GM18498 (cell line): ENCODE results near the gene COL6A1.
"Not testable (repeated sequence)": the region's sequence is repeated elsewhere in the genome, so short reads cannot be mapped to it uniquely, and the experiment has no call there.

ENCODE experiments used
- ATAC-seq: cut with Tn5 transposase; IDR thresholded peaks from one replicate; pipeline ENCODE4 v1.9.1; 2021; ENCODE audit warnings: mild to moderate bottlenecking, moderate library complexity; ENCODE audit not compliant: unreplicated experiment

COL6A1 gene

DNA sequence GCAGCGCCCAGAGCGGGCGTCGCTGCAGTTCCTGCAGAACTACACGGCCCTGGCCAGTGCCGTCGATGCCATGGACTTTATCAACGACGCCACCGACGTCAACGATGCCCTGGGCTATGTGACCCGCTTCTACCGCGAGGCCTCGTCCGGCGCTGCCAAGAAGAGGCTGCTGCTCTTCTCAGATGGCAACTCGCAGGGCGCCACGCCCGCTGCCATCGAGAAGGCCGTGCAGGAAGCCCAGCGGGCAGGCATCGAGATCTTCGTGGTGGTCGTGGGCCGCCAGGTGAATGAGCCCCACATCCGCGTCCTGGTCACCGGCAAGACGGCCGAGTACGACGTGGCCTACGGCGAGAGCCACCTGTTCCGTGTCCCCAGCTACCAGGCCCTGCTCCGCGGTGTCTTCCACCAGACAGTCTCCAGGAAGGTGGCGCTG is 22.0 kb downstream of the COL6A1 start:
- ATAC-seq, result no peak

DNA sequence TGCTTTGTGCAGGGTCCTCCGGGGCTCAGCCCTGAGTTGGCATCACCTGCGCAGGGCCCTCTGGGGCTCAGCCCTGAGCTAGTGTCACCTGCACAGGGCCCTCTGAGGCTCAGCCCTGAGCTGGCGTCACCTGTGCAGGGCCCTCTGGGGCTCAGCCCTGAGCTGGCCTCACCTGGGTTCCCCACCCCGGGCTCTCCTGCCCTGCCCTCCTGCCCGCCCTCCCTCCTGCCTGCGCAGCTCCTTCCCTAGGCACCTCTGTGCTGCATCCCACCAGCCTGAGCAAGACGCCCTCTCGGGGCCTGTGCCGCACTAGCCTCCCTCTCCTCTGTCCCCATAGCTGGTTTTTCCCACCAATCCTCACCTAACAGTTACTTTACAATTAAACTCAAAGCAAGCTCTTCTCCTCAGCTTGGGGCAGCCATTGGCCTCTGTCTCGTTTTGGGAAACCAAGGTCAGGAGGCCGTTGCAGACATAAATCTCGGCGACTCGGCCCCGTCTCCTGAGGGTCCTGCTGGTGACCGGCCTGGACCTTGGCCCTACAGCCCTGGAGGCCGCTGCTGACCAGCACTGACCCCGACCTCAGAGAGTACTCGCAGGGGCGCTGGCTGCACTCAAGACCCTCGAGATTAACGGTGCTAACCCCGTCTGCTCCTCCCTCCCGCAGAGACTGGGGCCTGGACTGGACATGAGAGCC is 22.7 kb downstream of the COL6A1 start:
- no peak for ATAC-seq

DNA sequence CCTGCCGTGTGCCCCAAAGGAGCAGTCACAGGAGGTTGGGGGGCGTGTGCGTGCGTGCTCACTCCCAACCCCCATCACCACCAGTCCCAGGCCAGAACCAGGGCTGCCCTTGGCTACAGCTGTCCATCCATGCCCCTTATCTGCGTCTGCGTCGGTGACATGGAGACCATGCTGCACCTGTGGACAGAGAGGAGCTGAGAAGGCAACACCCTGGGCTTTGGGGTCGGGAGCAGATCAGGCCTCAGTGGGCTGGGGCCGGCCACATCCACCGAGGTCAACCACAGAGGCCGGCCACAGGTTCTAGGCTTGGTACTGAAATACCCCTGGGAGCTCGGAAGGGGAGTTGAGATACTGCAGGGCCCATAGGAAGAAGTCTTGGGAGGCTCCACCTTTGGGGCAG is 23.5 kb downstream of the COL6A1 start:
- no peak for ATAC-seq

DNA sequence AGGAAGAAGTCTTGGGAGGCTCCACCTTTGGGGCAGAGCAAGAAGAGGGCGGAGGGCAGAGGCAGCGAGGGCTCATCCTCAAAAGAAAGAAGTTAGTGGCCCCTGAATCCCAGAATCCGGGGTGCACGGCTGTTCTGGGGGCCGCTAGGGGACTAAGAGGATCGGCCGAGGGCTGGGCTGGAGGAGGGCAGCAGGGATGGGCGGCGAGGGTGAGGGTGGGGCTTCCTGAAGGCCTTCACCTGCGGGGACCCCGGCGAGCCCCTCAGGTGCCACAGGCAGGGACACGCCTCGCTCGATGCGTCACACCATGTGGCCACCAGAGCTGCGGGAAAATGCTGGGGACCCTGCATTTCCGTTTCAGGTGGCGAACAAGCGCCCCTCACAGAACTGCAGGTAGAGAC is 23.9 kb downstream of the COL6A1 start:
- no peak for ATAC-seq

DNA sequence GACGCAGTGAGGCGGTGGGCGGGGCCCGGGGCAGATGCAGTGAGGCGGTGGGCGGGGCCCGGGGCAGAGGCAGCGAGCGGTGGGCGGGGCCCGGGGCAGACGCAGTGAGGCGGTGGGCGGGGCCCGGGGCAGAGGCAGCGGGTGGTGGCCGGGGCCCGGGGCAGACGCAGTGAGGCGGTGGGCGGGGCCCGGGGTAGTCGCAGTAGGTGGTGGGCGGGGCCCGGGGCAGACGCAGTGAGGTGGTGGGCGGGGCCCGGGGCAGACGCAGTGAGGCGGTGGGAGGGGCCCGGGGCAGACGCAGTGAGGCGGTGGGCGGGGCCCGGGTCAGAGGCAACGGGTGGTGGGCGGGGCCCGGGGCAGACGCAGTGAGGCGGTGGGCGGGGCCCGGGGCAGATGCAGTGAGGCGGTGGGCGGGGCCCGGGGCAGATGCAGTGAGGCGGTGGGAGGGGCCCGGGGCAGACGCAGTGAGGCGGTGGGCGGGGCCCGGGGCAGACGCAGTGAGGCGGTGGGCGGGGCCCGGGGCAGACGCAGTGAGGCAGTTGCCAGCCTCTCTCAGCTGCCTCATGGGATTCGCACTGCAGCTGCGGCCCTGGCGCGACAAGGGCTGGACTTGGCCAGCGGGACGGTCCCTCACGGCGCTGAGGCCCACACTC is 24.4 kb downstream of the COL6A1 start:
- ATAC-seq, result not testable (repeated sequence)

DNA sequence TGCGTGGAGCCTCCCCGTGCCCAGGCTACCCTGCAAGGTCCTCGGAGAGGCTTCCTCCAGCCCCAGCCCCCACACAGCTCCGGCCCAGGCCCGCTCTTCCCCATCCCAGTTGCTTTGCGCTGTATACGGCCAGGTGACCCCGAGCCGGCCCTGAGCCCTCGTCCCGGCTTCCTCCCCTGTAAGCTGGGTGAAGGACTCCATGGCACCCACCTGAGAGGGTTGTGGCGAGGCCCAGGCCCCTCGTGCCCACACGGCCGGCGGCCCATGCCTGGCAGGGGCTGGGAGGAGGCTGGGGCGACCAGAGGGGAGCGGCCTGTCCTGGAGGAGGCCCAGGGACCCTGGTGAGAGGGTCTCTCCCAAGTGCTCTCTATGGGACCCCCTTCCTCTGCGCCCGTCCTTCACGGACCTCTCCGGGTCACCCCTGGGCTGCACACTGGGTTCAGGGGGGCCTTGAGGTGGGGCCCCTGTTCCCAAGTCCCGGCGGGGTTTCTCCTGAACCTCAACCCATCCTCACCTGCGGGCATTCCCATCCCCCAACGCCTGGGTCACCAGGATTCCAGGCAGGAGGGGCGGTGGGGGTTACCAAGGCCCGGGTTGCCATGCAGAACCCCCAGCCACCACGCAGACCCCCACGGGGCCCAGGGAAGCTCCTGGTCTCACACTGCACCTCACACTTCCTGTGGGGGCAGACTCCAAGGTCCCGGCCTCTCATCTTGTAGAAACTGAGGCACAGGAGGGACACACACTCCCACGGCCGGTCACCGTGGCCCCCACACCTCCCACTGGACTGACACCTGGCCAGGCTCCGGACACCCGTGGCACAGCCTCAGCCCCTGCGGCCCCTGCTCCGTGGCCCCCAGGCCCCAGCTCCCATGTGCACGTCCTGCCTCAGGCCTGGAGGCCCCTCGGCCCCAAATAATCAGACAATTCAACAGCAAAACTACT is 25.2 kb downstream of the COL6A1 start:
- no peak for ATAC-seq

DNA sequence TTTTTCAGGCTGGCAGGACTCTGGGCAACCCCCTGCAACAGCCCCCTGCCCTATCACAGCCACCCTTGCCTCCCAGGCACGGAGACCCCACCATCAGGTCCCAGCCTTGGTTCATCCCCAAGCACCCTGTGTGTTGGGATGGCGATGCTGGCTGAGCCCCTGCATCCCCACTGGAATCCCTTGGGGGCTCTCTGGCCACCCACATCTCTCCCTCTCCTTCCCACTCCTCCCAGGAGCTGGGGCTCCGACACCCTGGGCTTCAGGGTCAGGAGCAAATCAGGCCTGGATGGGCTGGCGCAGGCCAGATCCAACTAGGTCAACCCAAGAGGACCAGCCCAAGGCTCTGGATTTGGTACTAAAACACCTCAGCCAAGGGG is 25.9 kb downstream of the COL6A1 start:
- no peak for ATAC-seq

DNA sequence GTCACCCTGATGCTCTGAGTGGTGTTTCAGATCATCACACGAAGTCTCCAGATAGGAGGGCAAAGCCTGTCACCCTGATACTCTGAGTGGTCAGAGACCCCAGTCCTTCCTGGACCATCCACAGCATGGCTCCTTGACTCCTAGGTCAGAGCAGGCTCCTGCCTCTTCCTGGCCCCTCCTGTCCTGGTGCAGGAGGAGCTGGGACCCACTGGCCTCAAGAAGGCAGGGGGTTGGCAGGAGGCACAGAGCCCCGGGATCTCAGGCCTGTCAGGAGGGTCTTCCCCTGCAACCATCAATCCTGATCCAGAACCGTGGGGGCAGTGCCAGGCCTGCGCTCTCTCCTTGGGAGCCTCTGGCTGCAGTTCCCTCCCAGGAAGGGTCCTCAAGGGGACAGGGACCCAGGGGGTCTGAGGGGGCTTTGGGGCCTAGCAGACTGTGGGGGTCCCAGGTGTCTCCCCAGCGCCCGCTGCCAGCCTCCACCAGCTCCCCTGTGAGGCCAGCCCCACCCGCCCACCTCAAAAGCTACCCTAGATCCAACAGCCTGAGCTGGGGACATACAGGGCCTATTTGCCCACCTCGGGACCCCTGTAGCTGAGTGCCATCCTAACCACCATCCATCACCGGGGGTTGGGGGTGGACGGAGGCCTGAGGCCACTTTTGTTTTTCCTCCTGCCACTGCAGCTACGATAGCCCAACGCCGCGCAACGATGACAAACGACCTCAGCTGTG is 27.5 kb downstream of the COL6A1 start:
- no peak for ATAC-seq

DNA sequence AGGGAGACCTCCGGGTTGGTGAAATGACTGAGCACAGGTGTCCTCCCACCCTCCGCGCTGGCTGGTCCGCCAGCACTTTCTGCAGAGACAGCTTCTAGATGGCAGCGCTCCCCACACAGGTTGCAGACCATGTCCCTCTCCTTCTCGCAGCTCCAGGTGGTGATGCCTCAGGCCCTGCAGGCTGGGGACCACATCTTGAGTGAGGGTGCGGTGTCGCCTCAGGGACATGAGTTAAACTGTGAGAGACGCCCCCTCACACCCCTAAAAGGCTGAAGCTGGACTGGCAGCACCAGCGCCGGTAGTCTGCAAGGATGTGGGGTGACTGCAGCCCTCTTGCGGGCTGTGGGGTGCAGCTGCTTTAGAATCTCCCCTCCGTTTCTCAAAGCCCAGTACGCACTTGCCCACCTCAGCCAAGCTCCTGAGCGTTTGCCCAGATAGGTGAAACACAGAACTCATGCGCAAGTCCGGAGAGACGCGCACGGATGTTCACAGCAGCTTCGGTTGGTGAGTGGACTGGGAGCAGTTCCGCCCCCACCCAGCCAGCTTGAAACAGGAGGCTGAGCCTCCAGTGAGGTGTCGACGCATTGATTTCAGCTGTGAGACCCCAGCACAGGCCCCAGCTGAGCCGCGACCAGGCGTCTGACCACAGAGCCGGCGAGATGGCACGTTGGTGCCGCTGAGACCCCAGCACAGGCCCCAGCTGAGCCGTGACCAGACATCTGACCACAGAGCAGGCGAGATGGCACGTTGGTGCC is 28.6 kb downstream of the COL6A1 start:
- no peak for ATAC-seq

DNA sequence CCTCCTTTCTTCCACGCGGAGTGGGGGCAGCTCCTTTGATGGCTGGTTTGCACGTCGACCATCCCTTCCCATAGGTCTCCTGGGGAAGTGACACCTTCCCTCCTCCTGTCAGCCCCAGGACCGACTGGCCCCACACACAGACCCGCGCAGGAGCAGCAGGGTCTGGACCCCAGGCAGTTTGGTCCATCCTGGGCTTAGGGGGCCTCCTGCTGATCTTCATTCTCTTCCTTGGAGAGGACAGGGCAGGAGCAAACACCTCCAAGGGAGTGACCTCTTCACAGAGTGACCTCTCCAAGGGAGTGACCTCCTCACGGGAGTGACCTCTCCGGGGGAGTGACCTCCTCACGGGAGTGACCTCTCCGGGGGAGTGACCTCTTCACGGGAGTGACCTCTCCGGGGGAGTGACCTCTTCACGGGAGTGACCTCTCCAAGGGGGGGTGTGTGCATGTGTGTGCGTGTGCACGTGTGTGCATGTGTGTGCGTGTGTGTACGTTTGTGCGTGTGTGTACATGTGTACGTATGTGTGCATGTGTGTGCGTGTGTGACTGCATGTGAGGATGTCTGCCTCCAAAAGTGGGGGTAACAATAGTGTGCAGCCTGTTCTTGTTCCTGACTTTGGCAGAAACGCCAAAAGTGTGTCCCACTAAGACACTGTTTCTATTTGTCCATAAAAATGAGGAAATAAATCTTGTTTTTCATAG is 29.8 kb downstream of the COL6A1 start:
- no peak for ATAC-seq

DNA sequence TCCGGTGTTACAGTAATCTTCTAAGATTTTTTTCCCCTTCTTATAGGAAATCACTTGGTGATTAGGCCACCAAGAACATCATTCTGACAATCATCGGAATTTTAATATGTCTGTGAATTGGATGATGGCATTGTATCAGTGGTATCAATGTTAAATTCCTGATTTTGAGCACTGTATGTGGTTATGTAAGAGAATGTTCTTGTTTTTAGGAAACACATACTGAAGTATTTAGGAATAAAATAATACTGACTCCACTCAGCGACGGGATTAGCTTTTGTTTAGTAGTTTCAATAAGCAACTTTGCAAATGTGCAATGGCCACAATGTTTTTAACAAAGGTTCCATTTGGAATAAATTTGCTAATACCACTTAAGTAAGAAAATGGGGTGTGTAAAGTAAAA is 30.6 kb downstream of the COL6A1 start:
- ATAC-seq, result no peak

DNA sequence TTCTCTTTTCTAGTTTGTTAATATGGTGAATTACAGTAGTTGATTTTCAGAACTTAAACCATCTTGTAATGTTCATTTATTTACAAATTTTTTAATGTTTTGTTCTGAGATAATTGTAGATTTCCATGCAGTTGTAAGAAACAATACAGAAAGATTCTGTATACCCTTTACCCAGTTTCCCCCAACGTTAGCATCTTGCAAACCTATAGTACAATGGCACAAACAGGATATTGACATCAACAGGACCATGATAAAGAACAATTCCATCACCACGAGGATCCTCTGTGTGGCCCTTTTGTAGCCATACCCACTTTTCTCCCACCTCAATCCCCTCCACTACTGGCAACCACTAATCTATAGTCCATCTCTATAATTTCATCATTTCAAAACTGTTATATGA is 33.3 kb downstream of the COL6A1 start:
- ATAC-seq, result no peak

DNA sequence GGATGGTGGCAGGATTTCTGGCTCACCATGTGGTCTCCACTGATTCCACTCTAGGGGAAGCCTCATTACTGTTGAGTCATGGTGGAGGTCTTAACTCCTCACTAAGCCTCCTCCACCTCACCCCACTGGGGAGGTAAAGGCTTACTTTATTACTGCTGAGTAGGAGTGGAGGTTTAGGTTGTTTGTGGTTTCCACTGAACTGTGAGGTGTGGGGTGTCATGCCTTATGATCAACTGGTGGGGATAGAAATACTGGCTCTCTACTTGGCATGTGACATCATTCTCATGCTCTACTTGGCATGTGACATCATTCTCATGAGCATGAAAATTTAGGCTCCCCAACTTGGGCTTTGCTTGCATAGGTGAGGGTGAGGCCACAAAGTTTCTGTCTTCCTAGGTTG is 35.6 kb downstream of the COL6A1 start:
- no peak for ATAC-seq

DNA sequence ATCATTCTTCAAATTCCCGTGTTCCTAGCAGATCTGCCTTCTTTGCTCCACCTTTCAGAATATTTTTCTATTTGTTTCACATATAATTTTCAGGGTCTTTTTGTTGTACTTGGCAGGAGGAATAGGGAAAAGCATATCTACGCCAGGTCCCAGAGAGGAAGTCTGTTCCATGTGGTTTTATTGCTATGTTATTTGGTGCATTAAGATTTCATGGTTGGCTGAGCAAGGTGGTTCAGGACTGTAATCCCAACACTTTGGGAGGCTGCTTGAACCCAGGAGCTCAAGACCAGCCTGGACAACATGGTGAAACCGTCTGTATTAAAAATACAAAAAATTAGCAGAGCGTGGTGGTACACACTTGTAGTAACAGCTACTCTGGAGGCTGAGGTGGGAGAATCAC is 36.1 kb downstream of the COL6A1 start:
- ATAC-seq, result no peak

DNA sequence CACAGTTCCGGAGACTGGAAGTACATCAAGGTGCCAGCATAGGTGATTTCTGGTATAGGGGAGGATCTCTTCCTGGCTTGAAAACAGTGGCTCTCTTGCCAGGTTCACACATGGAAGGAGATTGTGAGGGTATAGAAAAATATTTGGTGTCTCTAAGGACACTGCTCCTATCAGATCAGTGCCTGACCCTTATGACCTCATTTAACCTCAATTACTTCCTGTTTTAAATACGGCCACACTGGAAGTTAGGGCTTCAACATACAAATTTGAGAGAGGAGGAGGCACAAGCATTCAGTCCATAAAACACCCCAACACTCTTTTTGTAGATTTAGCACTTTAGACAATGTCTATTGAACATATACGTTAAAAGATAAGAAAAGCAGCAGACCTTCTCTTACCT is 37.0 kb downstream of the COL6A1 start:
- ATAC-seq, result no peak

DNA sequence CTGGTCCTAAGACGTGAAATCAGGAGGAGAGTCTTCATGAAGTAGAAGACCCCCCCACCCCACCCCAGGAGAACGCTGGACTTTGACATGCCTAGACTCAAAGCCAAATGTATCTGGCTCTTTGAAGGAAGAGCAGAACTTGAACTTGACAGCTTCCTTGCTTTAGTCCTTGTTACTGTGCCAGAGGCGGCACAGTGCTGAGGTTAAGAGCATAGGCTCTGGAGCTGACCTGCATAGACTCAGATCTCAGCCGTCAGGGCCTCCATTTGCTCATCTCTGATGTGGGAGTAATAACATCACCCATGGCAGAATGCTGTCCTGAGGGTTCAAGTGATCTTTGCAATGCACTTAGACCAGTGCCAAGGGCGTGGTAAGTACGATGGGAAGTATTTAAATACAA is 39.0 kb downstream of the COL6A1 start:
- ATAC-seq, result no peak

DNA sequence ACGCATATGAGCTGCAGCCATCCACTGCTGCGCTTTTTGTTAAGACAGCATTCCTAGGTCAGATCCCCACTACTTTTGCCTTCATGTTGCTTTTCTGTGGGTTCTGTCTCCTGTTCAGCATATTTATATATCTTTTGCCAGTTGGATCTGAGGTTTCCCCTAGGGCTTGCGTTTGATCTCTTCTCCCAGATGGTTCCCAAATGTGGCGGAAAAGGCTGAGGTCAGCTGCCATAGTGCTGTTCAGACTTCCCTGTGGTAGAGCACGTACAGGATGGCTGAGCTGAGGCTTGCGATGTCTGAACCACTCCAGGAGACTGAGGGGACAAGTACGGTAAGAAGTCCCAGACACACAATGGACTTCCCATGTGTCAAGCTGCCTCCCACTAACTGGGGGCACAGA is 39.8 kb downstream of the COL6A1 start:
- ATAC-seq, result no peak

DNA sequence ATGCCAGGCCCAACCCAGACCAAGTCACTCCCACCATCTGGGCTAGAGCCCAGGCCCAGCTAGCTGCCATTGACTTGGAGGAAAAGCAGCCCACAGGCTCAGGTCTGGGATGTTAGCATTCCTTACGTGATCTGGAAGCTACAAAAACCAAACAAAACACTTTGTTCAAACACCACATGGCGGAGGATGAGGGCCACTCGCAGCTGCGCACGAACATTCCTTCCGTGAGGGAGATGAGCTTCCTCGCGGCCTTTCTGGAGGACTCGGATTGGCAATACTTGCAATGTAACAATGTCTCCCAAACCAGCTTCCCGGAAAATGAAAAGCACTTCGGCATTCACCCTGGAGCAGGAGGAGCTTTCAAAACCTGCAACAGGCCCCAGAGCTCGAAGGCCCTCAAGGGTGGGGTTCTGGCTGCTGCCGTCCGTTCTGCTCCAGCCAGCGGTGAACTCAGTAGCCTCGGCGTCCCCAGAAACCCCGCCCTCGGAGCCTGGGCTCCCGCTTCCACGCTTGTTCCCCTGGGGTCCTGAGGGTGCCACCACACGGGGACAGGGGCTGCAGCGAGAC is 40.5 kb downstream of the COL6A1 start:
- ATAC-seq, result no peak
